Kidney (tissue), 14 donors: ENCODE data around the gene STARD5. TPM values are rescaled to one million over a fixed set of nuclear protein-coding genes. Genes with fewer than 3 reads are reported as not detected.

ENCODE experiments used
- DNase-seq, 5 donors: peaks; one replicate each; pipeline ENCODE4 v3.0.0-alpha.2; 2013 to 2020
- FAIRE-seq: peaks from 2 replicates; lab custom pipeline; 2012; peaks lifted over from hg19 to GRCh38; lab: Jason Lieb, UNC
- H3K27ac ChIP-seq, 2 donors: one replicate each; pipeline ENCODE4 v1.7.0; 2013; ENCODE audit warnings: low read depth in 2 of 2, low read length in 2 of 2, inconsistent platforms in 1 of 2
- H3K27me3 ChIP-seq: one replicate; pipeline ENCODE4 v1.7.1; 2013; ENCODE audit warnings: low read length, inconsistent platforms; ENCODE audit not compliant: control insufficient read depth, insufficient read depth
- H3K36me3 ChIP-seq, 3 donors: one replicate each; pipeline versions ENCODE4 v1.7.0 to v1.7.1; 2013; ENCODE audit warnings: low read length in 3 of 3, control low read depth in 1 of 3, inconsistent platforms in 1 of 3; ENCODE audit not compliant: insufficient read depth in 3 of 3, control insufficient read depth in 2 of 3
- H3K4me1 ChIP-seq, 3 donors: one replicate each; pipeline versions ENCODE4 v1.7.0 to v1.7.1; 2013; ENCODE audit warnings: low read length in 3 of 3, inconsistent platforms in 1 of 3, low read depth in 1 of 3; ENCODE audit not compliant: control insufficient read depth in 2 of 3, insufficient read depth in 2 of 3
- H3K4me3 ChIP-seq, 3 donors: one replicate each; pipeline versions ENCODE4 v1.7.0 to v1.8.1; 2013; ENCODE audit warnings: low read length in 3 of 3, control low read depth in 1 of 3, inconsistent platforms in 1 of 3
- H3K9ac ChIP-seq, 3 donors: one replicate each; pipeline versions ENCODE4 v1.7.0 to v1.7.1; 2013; ENCODE audit warnings: low read length in 3 of 3, control low read depth in 1 of 3, inconsistent platforms in 1 of 3
- H3K9me3 ChIP-seq, 3 donors: one replicate each; pipeline versions ENCODE4 v1.7.0 to v1.7.1; 2013; ENCODE audit warnings: low read length in 3 of 3, control low read depth in 1 of 3, inconsistent platforms in 1 of 3; ENCODE audit not compliant: control insufficient read depth in 2 of 3, insufficient read depth in 1 of 3
- CTCF ChIP-seq: IDR thresholded peaks from 3 replicates; pipeline ENCODE4 v1.5.1; 2012; ENCODE audit warnings: mild to moderate bottlenecking, moderate library complexity, borderline replicate concordance; ENCODE audit not compliant: insufficient read depth; ENCODE audit errors: extremely low read depth
- intact Hi-C: fragments of 100-400 bp; cut with DNase I; formaldehyde crosslinking; loops from one replicate; pipeline ENCODE4 v1.11.1; 2022
- polyA plus RNA-seq: library from polyadenylated mRNA; stranded (reverse); fragments of 350-450 nt; fragmentation: Illumina TruSeq; extraction: RNeasy Lipid Tissue Mini Kit (QIAGEN cat#74804); gene quantifications from one replicate; pipeline ENCODE4 v1.2.3, GENCODE V29; 2014; ENCODE audit warnings: low read depth, low replicate concordance; ENCODE audit not compliant: insufficient read depth
- total RNA-seq: library from RNA; stranded (reverse); fragmentation: NEBNext Ultra II Directional; extraction: Animal tissue kit (Norgen Biotek cat#: 25700); gene quantifications from one replicate; pipeline ENCODE4 v1.2.1, GENCODE V29; 2021
- donor health status: control.
- donor health status: control.
- donor health status: control.
- donor health status: control.
- donor health status: control.
- donor health status: DM: yes; HTN: yes; CAD: no.
- donor health status: Normal renal cell carcinoma (clear cell type).

Gene STARD5
- total and polyA plus RNA-seq, 2 donors from 2014 or later: 3.2 to 4.1 TPM

GRCh38 chr15:81294516-81294880, 29.4 kb downstream of the STARD5 start:
- Histone ChIP-seq H3K4me1 (peaks cover 0 to 14% (median 0%) of the 10 kb centered on the region in 3 donors), H3K27ac (peak overlapping the region in 1 of 2 donors; percentile 7), H3K27me3 (no peaks in the 10 kb centered on the region), H3K36me3 (no peaks in the 10 kb centered on the region), H3K9me3 (no peaks in the 10 kb centered on the region), H3K9ac (no peak overlapping the region), H3K4me3 (no peak overlapping the region)
- TF ChIP-seq CTCF: no peak
- intact Hi-C loops: no loop called here
- FAIRE-seq: no peak
- DNase-seq: no peak

- no peaks in the 10 kb centered on the region for H3K27me3 ChIP-seq
- peak overlapping the region in 1 of 3 donors; percentile 18 for H3K4me3 ChIP-seq
- FAIRE-seq (no peak), DNase-seq (peak in 2 of 5 donors; percentile 21 to 32)
- no peak overlapping the region for H3K9ac ChIP-seq
- no peaks in the 10 kb centered on the region for H3K36me3 ChIP-seq
- no peaks in the 10 kb centered on the region for H3K9me3 ChIP-seq
- peaks cover 0 to 14% (median 0%) of the 10 kb centered on the region in 3 donors for H3K4me1 ChIP-seq
- peak overlapping the region in 1 of 2 donors; percentile 47 for H3K27ac ChIP-seq
- intact Hi-C loops: no loop called here
- no peak for TF ChIP-seq CTCF
These were observed 30.0 kb downstream of the STARD5 start for GRCh38 chr15:81293728-81294515.

- no peak overlapping the region for H3K27ac ChIP-seq
- no peaks in the 10 kb centered on the region for H3K36me3 ChIP-seq
- DNase-seq: no peak
- no peak overlapping the region for H3K4me3 ChIP-seq
- no peak overlapping the region for H3K9ac ChIP-seq
- no peak for FAIRE-seq
- intact Hi-C loops: no loop called here
- H3K4me1 ChIP-seq: peaks cover 0 to 14% (median 0%) of the 10 kb centered on the region in 3 donors
- no peaks in the 10 kb centered on the region for H3K9me3 ChIP-seq
- no peak for TF ChIP-seq CTCF
- no peaks in the 10 kb centered on the region for H3K27me3 ChIP-seq
These were observed 31.4 kb downstream of the STARD5 start for GRCh38 chr15:81292523-81293001.
